Stimulated activated naive CD8-positive, alpha-beta T cell treated with anti-CD3 and anti-CD28 coated beads, Interleukin-15, Interleukin-2, amounts not matched to agents 100 ng/mL and 50 ng/mL, for 24 hours (primary cell): ENCODE results near the gene TIMM17B.

ENCODE experiments used
- H3K27ac Mint-ChIP-seq: one replicate; pipeline ENCODE4 v1.8.0; 2021; ENCODE audit warnings: mild to moderate bottlenecking, mixed read lengths
- H3K27me3 Mint-ChIP-seq: one replicate; pipeline ENCODE4 v1.8.0; 2021; ENCODE audit warnings: mixed read lengths
- H3K36me3 Mint-ChIP-seq: one replicate; pipeline ENCODE4 v1.8.0; 2021; ENCODE audit warnings: low read depth, mixed read lengths
- H3K4me1 Mint-ChIP-seq: one replicate; pipeline ENCODE4 v1.8.0; 2021; ENCODE audit warnings: low read depth, mixed read lengths
- H3K4me3 Mint-ChIP-seq: one replicate; pipeline ENCODE4 v1.8.0; 2021; ENCODE audit warnings: mild to moderate bottlenecking, mixed read lengths
- H3K9me3 Mint-ChIP-seq: one replicate; pipeline ENCODE4 v1.8.0; 2021; ENCODE audit warnings: mixed read lengths

The TIMM17B gene

GRCh38 chrX:48897625-48898306 is at the start of gene TIMM17B, which contains the start of gene PQBP1:
Gene TIMM17B (minus strand): TSS chrX:48897768. CDS start chrX:48897749, 19 bp downstream.
Gene PQBP1 (plus strand): TSS chrX:48897930. CDS start chrX:48898510, 580 bp downstream.
- H3K27me3 Mint-ChIP-seq: no peaks in the 10 kb centered on the region
- peaks cover 16% of the 10 kb centered on the region for H3K36me3 Mint-ChIP-seq
- H3K27ac Mint-ChIP-seq: peak within 1 kb of the TSS; percentile 96
- H3K4me3 Mint-ChIP-seq: peak within 1 kb of the TSS; percentile 96
- H3K9me3 Mint-ChIP-seq: no peaks in the 10 kb centered on the region
- peaks cover 25% of the 10 kb centered on the region for H3K4me1 Mint-ChIP-seq

GRCh38 chrX:48945517-48946348 is 48.2 kb upstream of the TIMM17B start:
- Mint-ChIP-seq H3K9me3 (no peaks in the 10 kb centered on the region), H3K4me3 (no peak overlapping the region), H3K27me3 (no peaks in the 10 kb centered on the region), H3K27ac (no peak overlapping the region), H3K36me3 (peaks cover 26% of the 10 kb centered on the region), H3K4me1 (peaks cover 55% of the 10 kb centered on the region)

GRCh38 chrX:48942895-48943294 is 45.3 kb upstream of the TIMM17B start:
- H3K27ac Mint-ChIP-seq: peak overlapping the region; percentile 90
- no peaks in the 10 kb centered on the region for H3K27me3 Mint-ChIP-seq
- peaks cover 31% of the 10 kb centered on the region for H3K36me3 Mint-ChIP-seq
- peak overlapping the region; percentile 55 for H3K4me3 Mint-ChIP-seq
- no peaks in the 10 kb centered on the region for H3K9me3 Mint-ChIP-seq
- H3K4me1 Mint-ChIP-seq: peaks cover 77% of the 10 kb centered on the region

- peak overlapping the region; percentile 83 for H3K4me3 Mint-ChIP-seq
- peaks cover 36% of the 10 kb centered on the region for H3K36me3 Mint-ChIP-seq
- H3K9me3 Mint-ChIP-seq: no peaks in the 10 kb centered on the region
- H3K4me1 Mint-ChIP-seq: peaks cover 88% of the 10 kb centered on the region
- no peaks in the 10 kb centered on the region for H3K27me3 Mint-ChIP-seq
- peak overlapping the region; percentile 97 for H3K27ac Mint-ChIP-seq
Observed at GRCh38 chrX:48940404-48940955, 42.9 kb upstream of the TIMM17B start.

GRCh38 chrX:48939524-48940228 is 42.1 kb upstream of the TIMM17B start:
- Mint-ChIP-seq H3K27ac (peak overlapping the region; percentile 97), H3K9me3 (no peaks in the 10 kb centered on the region), H3K36me3 (peaks cover 44% of the 10 kb centered on the region), H3K4me3 (peak overlapping the region; percentile 83), H3K4me1 (peaks cover 96% of the 10 kb centered on the region), H3K27me3 (no peaks in the 10 kb centered on the region)

- Mint-ChIP-seq H3K4me3 (peak overlapping the region; percentile 83), H3K9me3 (no peaks in the 10 kb centered on the region), H3K36me3 (peaks cover 52% of the 10 kb centered on the region), H3K27me3 (no peaks in the 10 kb centered on the region), H3K27ac (peak overlapping the region; percentile 97), H3K4me1 (peaks cover 98% of the 10 kb centered on the region)
Observed at GRCh38 chrX:48938721-48939425, 41.3 kb upstream of the TIMM17B start.

GRCh38 chrX:48937054-48937907 is 39.7 kb upstream of the TIMM17B start:
- peaks cover 90% of the 10 kb centered on the region for H3K4me1 Mint-ChIP-seq
- peak overlapping the region; percentile 97 for H3K27ac Mint-ChIP-seq
- peaks cover 50% of the 10 kb centered on the region for H3K36me3 Mint-ChIP-seq
- peak overlapping the region; percentile 83 for H3K4me3 Mint-ChIP-seq
- no peaks in the 10 kb centered on the region for H3K27me3 Mint-ChIP-seq
- no peaks in the 10 kb centered on the region for H3K9me3 Mint-ChIP-seq

- H3K4me1 Mint-ChIP-seq: peaks cover 83% of the 10 kb centered on the region
- H3K36me3 Mint-ChIP-seq: peaks cover 43% of the 10 kb centered on the region
Observed at GRCh38 chrX:48936429-48937053, 39.0 kb upstream of the TIMM17B start.

GRCh38 chrX:48935301-48935670 is 37.7 kb upstream of the TIMM17B start:
- peaks cover 43% of the 10 kb centered on the region for H3K36me3 Mint-ChIP-seq
- H3K4me1 Mint-ChIP-seq: peaks cover 72% of the 10 kb centered on the region
- H3K4me3 Mint-ChIP-seq: peak overlapping the region; percentile 73
- no peaks in the 10 kb centered on the region for H3K9me3 Mint-ChIP-seq
- no peaks in the 10 kb centered on the region for H3K27me3 Mint-ChIP-seq
- H3K27ac Mint-ChIP-seq: peak overlapping the region; percentile 97

More at GRCh38 chrX:48936429-48937053, 39.0 kb upstream of the TIMM17B start:
- peak overlapping the region; percentile 83 for H3K4me3 Mint-ChIP-seq
- H3K27ac Mint-ChIP-seq: peak overlapping the region; percentile 97
- H3K27me3 Mint-ChIP-seq: no peaks in the 10 kb centered on the region
- H3K9me3 Mint-ChIP-seq: no peaks in the 10 kb centered on the region

GRCh38 chrX:48934581-48935300 is 37.2 kb upstream of the TIMM17B start:
- peaks cover 67% of the 10 kb centered on the region for H3K4me1 Mint-ChIP-seq
- no peaks in the 10 kb centered on the region for H3K27me3 Mint-ChIP-seq
- peak overlapping the region; percentile 97 for H3K27ac Mint-ChIP-seq
- peak overlapping the region; percentile 73 for H3K4me3 Mint-ChIP-seq
- H3K9me3 Mint-ChIP-seq: no peaks in the 10 kb centered on the region
- peaks cover 42% of the 10 kb centered on the region for H3K36me3 Mint-ChIP-seq

GRCh38 chrX:48933757-48934156 is 36.2 kb upstream of the TIMM17B start:
- Mint-ChIP-seq H3K9me3 (no peaks in the 10 kb centered on the region), H3K36me3 (peaks cover 42% of the 10 kb centered on the region), H3K4me1 (peaks cover 57% of the 10 kb centered on the region), H3K27ac (peak overlapping the region; percentile 97), H3K4me3 (peak overlapping the region; percentile 48), H3K27me3 (no peaks in the 10 kb centered on the region)

- Mint-ChIP-seq H3K4me1 (peaks cover 30% of the 10 kb centered on the region), H3K9me3 (no peaks in the 10 kb centered on the region), H3K4me3 (no peak overlapping the region), H3K27me3 (no peaks in the 10 kb centered on the region), H3K27ac (no peak overlapping the region), H3K36me3 (peaks cover 36% of the 10 kb centered on the region)
Observed at GRCh38 chrX:48927736-48928382, 30.3 kb upstream of the TIMM17B start.
